Lower lobe of right lung (tissue), 2 donors: ENCODE results near the gene TMC1. TPM values are rescaled to one million over a fixed set of nuclear protein-coding genes. Genes with fewer than 3 reads are reported as not detected.
"Not testable (repeated sequence)": the region's sequence is repeated elsewhere in the genome, so short reads cannot be mapped to it uniquely, and the experiment has no call there.

Source experiments
- ATAC-seq, 2 donors: fragments of 200-7000 bp; cut with Tn5 transposase; one replicate each; pipeline ENCODE4 v1.9.1; 2020 to 2022; ENCODE audit warnings: mild to moderate bottlenecking in 2 of 2, moderate library complexity in 2 of 2
- DNase-seq: peaks from one replicate; pipeline ENCODE4 v3.0.0-alpha.2; 2020
- H3K27ac ChIP-seq: fragments of 200-600 bp; one replicate; pipeline ENCODE4 v1.8.0; 2022
- H3K27me3 ChIP-seq: fragments of 200-600 bp; one replicate; pipeline ENCODE4 v1.8.0; 2022; ENCODE audit warnings: low read depth
- H3K36me3 ChIP-seq: fragments of 200-600 bp; one replicate; pipeline ENCODE4 v1.8.0; 2022; ENCODE audit warnings: mild to moderate bottlenecking
- H3K4me1 ChIP-seq: fragments of 200-600 bp; one replicate; pipeline ENCODE4 v1.8.0; 2022
- H3K4me3 ChIP-seq: fragments of 200-600 bp; one replicate; pipeline ENCODE4 v1.8.0; 2022; ENCODE audit warnings: mild to moderate bottlenecking
- H3K9me3 ChIP-seq: fragments of 200-600 bp; one replicate; pipeline ENCODE4 v1.8.0; 2022
- intact Hi-C: fragments of 100-400 bp; cut with DNase I; formaldehyde crosslinking; loops from one replicate; pipeline ENCODE4 v1.11.0; 2022
- total RNA-seq: library from RNA; stranded (reverse); fragmentation: NEBNext Ultra II Directional; extraction: Animal tissue kit (Norgen Biotek cat#: 25700); gene quantifications from one replicate; pipeline ENCODE4 v1.2.1, GENCODE V29; 2021
- TF ChIP-seq, protein P1 (sequence below): fragments of 200-600 bp; IDR thresholded peaks from one replicate; pipeline ENCODE4 v1.8.0; 2022; ENCODE audit warnings: antibody characterized with exemption, mild to moderate bottlenecking
- donor health status: DM: no; HTN: yes; CAD: no; lungs with severe emphysema.

The TMC1 gene
- total RNA-seq, 1 donor from 2014 or later = not detected

DNA sequence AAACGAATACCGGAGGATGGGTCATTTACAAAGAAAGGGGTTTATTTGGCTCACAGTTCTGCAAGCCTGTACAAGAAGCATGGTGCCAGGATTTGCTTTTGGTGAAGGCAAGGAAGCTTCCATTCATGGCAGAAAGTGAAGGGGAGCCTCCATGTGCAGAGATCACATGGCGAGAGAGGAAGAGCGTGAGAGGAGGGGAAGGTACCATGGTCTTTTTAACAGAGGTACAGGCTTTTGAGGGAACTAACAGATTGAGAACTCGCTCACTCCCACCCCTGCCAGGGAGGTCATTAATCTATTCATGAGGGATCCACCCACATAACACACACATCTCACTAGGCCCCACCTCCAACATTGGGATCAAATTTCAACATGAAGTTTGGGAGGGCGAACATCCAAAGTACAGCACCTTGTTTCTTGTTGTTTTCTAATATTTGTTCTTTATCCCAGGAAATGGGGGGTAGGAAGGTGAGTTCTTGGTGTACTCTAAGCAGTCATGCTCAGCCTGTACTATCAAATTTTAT, 18.5 kb downstream of the TMC1 start:
- ATAC-seq (peak in 1 of 2 donors; percentile 7), DNase-seq (no peak)
- H3K27me3 ChIP-seq = no peaks in the 10 kb centered on the region
- H3K27ac ChIP-seq = peak overlapping the region; percentile 49
- H3K36me3 ChIP-seq = no peaks in the 10 kb centered on the region
- intact Hi-C loops = no loop called here
- TF ChIP-seq, protein P1, sequence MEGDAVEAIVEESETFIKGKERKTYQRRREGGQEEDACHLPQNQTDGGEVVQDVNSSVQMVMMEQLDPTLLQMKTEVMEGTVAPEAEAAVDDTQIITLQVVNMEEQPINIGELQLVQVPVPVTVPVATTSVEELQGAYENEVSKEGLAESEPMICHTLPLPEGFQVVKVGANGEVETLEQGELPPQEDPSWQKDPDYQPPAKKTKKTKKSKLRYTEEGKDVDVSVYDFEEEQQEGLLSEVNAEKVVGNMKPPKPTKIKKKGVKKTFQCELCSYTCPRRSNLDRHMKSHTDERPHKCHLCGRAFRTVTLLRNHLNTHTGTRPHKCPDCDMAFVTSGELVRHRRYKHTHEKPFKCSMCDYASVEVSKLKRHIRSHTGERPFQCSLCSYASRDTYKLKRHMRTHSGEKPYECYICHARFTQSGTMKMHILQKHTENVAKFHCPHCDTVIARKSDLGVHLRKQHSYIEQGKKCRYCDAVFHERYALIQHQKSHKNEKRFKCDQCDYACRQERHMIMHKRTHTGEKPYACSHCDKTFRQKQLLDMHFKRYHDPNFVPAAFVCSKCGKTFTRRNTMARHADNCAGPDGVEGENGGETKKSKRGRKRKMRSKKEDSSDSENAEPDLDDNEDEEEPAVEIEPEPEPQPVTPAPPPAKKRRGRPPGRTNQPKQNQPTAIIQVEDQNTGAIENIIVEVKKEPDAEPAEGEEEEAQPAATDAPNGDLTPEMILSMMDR = no peak
- peaks cover 7% of the 10 kb centered on the region for H3K4me1 ChIP-seq
- H3K4me3 ChIP-seq = no peak overlapping the region
- no peaks in the 10 kb centered on the region for H3K9me3 ChIP-seq

DNA sequence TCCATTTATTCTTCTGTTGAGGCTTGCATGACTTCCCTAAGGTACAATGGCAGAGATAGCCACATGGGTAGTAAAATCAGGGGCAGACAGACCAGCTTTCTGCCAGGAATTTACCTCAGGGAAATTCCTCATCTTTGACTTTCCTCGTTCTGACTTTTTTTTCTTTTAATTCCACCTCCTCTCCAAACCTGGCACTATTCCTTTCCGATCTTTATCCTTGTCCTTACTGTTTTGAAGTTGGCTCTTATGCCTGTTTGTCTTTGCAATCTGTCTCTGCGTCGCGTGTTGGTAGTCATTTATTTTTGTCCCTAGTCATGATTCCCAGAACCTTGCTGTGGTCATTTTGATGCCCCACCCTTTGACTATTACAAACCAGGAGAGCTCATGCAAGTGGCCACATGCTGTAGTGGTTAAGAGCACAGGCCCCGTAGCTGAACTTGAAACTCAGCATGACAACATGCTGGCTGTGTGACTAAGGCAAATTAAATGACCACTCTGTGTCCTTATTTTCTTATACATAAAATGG, 19.0 kb downstream of the TMC1 start:
- H3K36me3 ChIP-seq = no peaks in the 10 kb centered on the region
- DNase-seq = peak; percentile 53
- ATAC-seq = peak; percentile 93

DNA sequence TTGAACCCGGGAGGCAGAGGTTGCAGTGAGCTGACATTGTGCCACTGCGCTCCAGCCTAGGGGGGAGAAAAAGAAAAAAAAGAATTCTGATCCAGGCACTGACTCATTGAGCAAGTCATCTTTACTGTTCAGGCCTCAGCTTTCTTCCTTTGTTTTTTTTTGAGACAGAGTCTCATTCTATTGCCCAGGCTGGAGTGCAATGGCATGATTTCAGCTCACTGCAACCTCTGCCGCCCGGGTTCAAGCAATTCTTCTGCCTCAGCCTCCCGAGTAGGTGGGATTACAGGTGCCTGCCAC, 21.1 kb downstream of the TMC1 start:
- intact Hi-C loops, H3K9me3 ChIP-seq, H3K27me3 ChIP-seq, H3K36me3 ChIP-seq, H3K4me1 ChIP-seq, H3K4me3 ChIP-seq, H3K27ac ChIP-seq, DNase-seq, ATAC-seq: not testable (repeated sequence)

More for the DNA sequence above, 19.0 kb downstream of the TMC1 start:
- intact Hi-C loops = no loop called here
- Histone ChIP-seq H3K9me3 (no peaks in the 10 kb centered on the region), H3K27me3 (no peaks in the 10 kb centered on the region), H3K4me1 (peaks cover 7% of the 10 kb centered on the region), H3K4me3 (no peak overlapping the region), H3K27ac (peak overlapping the region; percentile 49)
- TF ChIP-seq, protein P1 = no peak

DNA sequence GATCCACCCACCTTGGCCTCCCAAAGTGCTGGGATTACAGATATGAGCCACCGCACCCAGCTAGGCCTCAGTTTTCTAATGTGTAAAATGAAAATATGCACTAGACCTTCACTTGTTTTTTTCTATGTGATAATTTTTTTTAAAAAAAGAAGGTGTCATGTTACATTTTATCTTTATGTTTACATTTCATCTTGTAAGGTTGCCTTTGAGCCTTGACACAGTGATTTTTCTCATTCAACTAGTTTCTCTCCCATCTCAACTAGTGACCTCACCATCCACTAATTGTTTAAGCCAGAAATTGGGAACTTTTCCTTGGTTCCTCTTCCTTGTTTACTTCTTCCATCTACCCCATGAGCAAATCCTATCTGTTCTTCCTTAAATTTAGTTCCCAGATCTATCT, 21.5 kb downstream of the TMC1 start:
- intact Hi-C loops = no loop called here
- Histone ChIP-seq H3K4me1 (peaks cover 7% of the 10 kb centered on the region), H3K27ac (no peak overlapping the region), H3K4me3 (no peak overlapping the region), H3K36me3 (no peaks in the 10 kb centered on the region), H3K9me3 (no peaks in the 10 kb centered on the region), H3K27me3 (no peaks in the 10 kb centered on the region)
- no peak for ATAC-seq
- TF ChIP-seq, protein P1 = no peak
- no peak for DNase-seq

DNA sequence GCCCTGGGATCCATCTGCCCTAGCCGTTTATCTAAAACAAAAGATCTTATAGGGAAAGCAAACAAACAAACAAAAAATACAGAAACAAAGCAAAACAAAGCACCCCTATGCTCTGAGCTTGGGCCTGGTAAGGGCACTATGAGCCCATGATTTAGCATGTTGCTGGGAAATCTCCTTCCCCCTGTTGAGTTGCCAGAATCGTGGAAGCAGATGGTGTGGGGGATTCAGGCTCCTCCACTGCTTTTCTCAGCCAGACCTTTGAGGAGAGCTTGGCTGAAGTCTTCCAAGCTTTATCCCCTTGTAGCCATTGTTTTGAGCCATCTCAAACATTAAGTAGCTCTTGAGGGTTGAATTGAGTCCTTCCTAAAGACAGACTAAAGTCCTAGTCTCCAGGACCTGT, 29.9 kb downstream of the TMC1 start:
- H3K27ac ChIP-seq = no peak overlapping the region
- no peaks in the 10 kb centered on the region for H3K27me3 ChIP-seq
- no peak overlapping the region for H3K4me3 ChIP-seq
- intact Hi-C loops = no loop called here
- no peak for DNase-seq
- TF ChIP-seq, protein P1 = no peak
- H3K9me3 ChIP-seq = no peaks in the 10 kb centered on the region
- no peaks in the 10 kb centered on the region for H3K36me3 ChIP-seq
- H3K4me1 ChIP-seq = peaks cover 12% of the 10 kb centered on the region
- ATAC-seq = no peak

DNA sequence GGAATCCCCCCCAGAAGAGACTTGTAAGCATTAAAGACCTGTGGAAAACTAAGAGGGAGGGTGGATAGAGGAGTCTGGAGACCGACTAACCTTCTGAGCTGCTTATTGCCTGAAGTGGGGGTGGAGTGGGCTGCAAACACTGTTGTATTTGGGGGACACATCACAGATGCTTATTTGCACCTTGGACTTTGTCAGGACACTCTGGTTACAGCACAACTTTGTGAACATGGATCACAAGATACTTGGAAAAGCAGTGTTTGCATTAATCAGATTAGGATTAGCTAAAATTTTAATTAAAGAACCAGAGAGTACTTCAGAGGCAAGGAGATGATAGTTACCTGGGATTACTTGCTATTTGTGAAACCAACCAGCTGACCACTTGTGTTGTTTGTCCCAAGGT, 30.9 kb downstream of the TMC1 start:
- ATAC-seq (no peak), DNase-seq (no peak)
- TF ChIP-seq, protein P1 = no peak
- peaks cover 17% of the 10 kb centered on the region for H3K4me1 ChIP-seq
- H3K4me3 ChIP-seq = no peak overlapping the region
- H3K27me3 ChIP-seq = no peaks in the 10 kb centered on the region
- no peaks in the 10 kb centered on the region for H3K36me3 ChIP-seq
- no peaks in the 10 kb centered on the region for H3K9me3 ChIP-seq
- intact Hi-C loops = no loop called here
- no peak overlapping the region for H3K27ac ChIP-seq
